NCI-H2196 (cell line): ENCODE measurements around the gene CP.

ENCODE experiments used
- DNase-seq: peaks from one replicate; lab custom pipeline; 2025; ENCODE audit not compliant: unreplicated experiment; lab: John Stamatoyannopoulos, UW

CP gene

GRCh38 chr3:149122721-149123578 lies 98.7 kb downstream of the CP start:
- DNase-seq: no peak
